HG02623 (cell line): ENCODE data around the gene GPALPP1.
"Not testable (repeated sequence)": the region's sequence is repeated elsewhere in the genome, so short reads cannot be mapped to it uniquely, and the experiment has no call there.

Experiments
- ATAC-seq: cut with Tn5 transposase; IDR thresholded peaks from one replicate; pipeline ENCODE4 v1.9.1; 2021; ENCODE audit warnings: moderate library complexity; ENCODE audit not compliant: unreplicated experiment

The GPALPP1 gene

DNA sequence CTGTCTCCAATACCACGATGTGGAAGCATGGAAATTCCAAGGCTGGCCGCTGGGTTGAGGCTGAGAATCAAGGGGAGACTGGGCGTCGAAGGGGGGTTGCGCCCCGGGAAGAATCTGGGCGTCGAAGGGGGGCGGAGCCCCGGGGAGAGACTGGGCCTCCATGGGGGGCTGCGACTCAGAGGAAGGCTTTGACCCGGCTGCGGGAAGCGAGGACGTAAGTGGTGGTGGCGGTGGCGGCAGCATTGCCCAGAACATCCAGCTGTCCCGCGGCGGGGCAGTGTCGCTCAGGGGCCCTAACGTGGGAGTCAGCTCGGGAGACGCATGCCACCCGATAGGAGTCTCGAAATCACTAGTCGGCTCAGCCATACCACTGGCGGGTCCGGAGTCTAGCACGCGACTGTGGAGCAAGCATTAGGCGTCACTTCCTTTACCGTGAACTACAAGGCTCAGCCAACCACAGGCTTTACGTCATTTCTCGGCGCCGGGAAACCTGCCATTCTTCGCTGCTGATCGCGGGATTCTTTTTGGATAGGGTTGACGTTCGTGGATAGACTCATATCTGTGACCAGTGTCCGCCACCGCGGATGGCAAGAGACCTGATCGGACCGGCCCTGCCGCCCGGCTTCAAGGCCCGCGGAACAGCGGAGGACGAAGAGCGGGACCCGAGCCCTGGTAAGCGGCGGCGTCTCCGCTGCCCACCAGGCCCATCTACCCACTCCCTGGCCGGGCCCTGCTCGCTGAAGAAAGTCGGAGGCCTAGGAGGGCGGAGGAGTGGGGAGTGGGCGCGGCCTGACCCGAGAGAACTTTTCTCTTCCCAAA is at the start of gene GPALPP1, which contains the start of gene NUFIP1:
Gene GPALPP1 (plus strand): TSS at position 468 of the 819 bp plus-strand sequence. CDS start 117 bp downstream, at position 585.
Gene NUFIP1 (minus strand): TSS at position 401 of the 819 bp plus-strand sequence. CDS start 35 bp downstream, at position 366.
- peak; percentile 98 for ATAC-seq

DNA sequence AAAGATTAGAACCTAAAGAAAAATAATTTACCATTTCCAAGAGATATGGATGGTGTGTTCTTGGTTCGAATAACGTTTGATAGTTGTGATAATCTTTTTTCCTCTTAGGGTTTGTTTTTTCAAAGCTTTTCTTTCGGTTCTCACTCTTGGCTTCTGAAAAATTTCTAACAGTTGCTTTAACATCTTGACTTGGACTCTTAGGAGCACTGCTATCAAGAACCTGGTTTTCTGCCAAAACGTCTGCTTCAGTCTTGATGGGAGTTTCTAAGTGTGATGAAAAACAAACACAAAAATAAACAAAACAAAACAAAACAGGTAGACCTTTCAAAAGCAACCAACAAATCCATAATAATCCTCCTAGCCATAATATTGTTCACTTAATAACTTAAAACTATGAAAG is 45.9 kb upstream of the GPALPP1 start:
- not testable (repeated sequence) for ATAC-seq

DNA sequence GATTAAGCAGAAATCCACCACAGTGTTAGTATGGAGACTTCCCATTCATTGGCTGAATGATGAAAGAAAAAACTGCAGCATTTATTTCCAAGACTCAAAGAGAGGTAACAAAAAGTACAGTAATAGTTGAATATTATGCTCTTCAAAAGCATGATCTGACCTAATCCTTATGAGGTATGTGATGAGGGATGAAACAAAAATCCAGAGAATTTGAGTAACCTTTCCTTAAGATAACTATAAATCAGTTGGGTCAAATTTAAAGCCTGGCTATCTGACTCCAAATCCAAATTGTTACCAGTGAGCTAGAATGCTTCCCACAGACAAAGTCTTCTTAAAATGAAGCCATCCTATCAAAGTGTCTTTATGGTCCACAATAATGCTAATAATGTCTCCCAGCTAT is 38.2 kb upstream of the GPALPP1 start:
- ATAC-seq: no peak

DNA sequence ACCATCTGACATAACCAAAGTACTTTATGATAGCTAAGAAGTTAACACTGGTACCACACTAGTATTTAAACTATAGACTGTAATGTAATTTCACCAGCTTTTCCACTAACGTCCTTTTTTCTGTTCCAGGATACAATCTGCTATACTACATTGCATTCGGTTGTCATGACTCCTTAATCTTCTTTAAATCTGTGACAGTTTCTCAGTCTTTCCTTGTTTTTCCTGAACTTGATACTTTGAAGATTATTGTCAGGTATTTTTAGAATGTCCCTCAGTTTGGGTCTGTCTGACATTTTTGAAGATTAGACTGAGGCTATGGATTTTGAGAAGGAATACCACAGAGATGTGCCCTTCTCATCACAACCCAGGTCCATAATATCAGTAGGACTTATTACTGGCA is 36.7 kb upstream of the GPALPP1 start:
- no peak for ATAC-seq

DNA sequence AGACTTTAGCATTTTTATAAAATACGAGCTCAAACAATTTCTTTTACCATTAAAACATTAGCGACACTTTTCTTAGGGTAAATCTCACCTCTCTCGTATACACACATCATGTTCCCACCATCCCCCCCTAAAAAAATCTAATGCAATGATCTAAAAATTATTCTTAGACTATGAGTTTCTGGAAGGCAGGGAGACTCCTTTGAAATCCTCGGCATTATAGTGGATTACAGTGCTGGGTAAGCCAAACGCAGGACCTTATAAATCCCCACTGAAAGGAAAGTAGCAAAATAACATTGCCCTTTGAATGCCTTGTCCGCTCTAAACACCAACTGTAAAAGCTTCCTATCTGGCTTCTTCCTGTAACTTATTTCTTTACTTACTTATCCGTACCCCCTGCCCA is 35.1 kb upstream of the GPALPP1 start:
- ATAC-seq: no peak

GRCh38 chr13:44955406-44955805 is 33.9 kb upstream of the GPALPP1 start:
- ATAC-seq: no peak

- ATAC-seq: no peak
Observed at GRCh38 chr13:44961997-44962396, 27.3 kb upstream of the GPALPP1 start.

DNA sequence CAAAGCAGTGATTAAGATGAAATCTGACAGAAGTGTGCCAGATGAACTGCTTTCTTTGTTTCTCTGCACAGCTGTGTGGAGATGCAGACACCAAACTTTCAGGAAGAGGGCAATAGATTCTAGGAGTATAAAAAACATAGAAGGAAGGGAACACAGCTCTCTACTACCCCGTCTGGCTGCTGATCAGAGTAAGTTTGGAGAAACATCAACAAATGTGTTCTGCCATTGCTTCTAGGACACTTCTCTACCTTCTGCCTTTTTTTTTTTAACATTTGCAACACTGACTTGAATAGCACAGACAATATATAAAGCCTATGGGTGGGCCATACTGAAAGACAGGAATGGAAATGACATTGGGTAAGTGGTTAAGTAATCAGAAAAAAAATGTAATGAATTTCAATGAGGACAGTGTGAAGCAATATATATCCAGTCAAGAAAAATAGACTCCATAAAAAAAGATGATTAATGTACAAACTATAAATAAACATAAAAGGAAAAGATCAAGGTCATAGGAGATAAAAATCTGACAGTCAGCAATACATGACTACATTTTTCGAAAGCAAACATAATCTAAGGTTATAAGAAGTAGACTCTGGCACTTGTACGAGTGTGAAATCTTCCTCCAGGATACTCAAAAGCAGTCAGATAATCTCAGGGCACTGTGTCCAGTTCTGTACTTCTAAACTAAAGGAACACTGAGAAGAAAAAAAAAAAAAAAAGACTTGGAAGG is 21.5 kb upstream of the GPALPP1 start:
- no peak for ATAC-seq

DNA sequence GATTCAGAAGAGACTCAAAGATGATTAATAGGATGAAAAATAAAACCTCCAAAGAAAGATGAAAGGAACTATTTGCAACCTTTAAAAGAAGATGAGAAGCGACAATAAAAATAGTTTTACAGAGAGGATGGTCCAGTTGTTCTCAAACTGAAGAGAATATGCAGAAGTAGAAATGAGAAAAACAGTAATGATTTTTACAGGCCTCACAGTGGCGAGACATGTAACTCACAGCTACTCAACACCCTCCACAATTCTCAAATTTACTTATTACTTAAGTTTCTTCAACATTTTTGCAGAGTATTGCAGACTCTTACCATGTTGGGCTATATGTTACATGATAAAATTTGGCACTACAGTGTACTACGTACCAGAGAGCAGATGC is 20.9 kb upstream of the GPALPP1 start:
- no peak for ATAC-seq

GRCh38 chr13:44969551-44970484 is 19.5 kb upstream of the GPALPP1 start:
- ATAC-seq: no peak

DNA sequence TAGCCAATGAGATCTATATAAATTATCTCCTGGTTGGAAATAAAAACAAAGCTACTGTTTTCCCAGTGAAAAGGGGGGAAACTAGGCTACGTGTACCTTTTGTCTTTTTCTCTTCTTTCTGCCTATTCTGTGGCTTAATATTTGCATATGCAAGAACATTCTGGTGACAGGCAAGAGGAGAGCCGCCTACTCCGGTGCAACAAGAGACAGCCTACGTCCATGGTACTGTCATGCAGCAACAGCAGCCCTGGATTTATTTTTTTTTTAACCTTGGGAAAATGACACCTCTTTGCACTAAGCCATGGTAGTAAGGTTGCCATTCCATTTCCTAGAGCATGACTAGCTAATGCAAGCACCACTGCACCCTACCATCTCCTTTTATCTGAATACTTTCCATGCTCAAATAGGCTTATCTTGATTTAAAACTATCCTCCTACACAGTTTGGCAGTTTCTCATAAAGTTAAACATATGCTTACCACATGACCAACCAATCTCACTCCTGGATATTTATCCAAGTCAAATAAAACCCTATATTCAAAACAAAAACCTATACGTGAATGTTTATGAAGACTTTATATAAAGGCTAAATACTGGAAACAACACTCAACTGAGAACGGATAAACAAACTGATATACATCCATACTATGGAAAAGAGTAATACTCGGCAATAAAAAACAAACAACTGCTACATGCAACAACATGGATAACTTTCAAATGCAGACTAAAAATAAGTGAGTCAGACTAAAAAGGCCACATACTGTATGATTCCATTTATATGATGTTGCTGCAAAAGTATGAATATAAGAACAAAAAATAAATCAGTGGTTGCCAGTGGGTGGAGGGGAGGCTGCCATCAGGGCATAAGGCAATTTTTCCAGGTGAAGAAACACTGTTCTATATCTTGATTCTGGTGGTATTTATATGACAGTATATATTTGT is 17.4 kb upstream of the GPALPP1 start:
- ATAC-seq: no peak

DNA sequence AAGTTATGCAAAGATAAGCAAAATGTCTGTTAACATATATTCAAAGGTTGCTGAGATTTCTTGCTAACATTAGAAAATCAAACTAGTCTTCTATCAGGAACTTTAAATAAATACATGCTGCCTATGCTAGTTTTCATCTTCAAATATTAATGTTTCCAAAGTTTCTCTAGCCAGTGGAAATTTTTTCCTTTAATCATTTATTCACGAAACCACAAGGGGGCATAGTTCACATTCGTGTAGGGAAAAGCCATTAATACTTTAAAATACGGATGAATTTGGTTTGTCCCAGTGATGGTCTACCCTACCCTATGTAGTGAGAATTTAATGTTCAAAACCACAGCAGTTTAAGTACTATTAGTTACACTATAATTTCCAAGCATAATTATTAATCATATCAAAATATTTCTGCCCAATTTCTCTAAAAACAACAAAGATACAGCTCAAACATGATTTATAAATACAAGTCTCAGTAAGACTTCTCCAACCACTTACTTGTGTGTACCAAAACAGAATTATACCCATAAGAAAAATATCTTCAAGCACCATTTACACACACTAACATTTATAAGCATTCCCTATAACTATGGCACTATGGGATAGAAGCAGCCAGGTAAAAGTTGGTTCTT is 16.3 kb upstream of the GPALPP1 start:
- no peak for ATAC-seq

DNA sequence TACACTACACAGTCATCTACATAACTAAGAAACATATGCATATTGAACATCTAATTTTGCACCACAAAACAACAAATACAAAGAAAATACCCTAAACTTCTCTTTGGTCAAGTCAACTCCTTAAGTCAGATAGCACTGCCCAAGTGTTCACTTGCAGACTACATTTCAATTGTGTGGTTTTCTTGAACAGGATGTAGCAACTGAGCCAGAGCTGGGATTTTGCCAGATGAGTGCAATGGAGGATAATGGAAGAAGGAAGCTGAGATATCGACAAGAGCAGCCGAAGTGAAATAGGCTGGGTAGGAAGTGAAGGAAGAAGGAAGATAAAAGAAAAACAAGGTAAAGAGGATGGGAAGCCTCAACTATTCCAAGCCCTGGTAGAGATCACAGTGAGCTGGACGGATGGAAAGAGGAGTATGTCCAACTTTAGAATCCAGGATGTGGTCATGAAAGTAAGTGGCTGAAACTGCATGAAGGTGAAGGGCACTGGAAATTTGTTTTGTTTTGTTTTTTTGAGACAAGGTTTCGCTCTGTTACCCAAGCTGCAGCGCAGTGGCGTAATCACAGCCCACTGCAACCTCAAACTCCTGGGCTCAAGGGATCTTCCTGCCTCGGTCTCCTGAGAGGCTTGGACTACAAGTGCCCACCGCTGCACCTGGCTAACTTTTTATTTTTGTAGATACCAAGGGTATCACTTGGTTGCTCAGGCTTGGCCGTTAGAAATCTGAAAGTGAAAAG is 15.1 kb upstream of the GPALPP1 start:
- ATAC-seq: peak; percentile 64

DNA sequence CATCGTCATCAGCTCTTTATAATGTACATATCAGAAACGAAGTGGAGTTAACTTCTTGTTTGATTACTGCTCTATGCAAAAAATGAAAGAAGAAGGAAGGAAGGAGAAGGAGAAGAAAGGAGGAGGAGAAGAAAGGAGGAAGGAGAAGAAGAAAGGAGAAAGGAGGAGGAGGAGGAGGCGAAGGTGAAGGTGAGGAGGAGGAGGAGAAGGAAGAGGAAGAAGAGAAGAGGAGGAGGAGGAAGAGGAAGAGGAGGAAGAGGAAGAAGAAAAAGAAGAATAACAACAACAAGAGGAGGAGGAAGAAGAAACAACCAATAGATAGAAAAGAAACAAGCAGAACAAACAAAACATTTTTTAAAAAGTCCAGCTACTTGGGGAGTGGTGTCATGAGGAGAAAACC is 13.1 kb upstream of the GPALPP1 start:
- no peak for ATAC-seq

GRCh38 chr13:44976949-44977583 is 12.3 kb upstream of the GPALPP1 start:
- ATAC-seq: no peak

DNA sequence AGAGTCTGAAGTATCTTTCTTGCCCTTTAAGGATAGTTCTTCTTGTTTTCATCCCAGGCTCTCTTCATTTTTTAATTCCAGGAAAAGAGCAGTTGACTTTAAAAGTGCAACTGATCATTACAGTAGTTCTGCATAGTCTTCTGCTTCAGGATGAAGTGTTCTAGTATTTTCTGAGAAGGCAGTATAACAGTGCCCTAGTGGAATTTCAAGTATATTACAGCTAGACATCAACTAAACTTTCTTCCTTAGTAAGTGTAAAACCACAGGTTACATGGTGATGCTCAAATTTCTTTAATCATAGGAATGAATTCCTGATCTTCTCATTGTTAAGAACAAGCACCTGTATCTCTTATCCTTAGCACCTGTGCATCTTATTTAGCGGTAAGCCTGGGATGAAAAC is 11.0 kb upstream of the GPALPP1 start:
- no peak for ATAC-seq

DNA sequence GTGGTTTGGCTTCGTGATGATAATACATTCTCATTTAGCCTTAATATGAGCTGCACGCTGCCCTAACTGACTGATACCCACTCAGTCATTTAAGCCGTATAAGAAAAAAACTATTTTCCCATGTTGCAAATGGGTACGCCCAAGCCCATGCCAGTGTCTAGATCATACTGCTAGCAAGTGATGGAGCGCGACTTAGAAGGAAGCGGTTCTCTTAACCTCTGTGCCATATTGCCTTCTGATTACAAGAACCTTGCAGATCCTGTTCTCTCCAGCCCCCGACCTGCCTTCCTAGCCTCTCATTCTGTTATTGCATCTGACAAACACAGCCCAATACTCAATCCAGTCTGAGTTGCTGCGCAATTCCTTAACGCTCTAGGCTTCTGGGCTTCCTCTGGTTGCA is 603 bp downstream of the GPALPP1 start:
- ATAC-seq: no peak

- ATAC-seq: no peak
Observed at GRCh38 chr13:45003417-45003816, 14.1 kb downstream of the GPALPP1 start.
